ENCODE data around the gene PHF1. TPM values are rescaled to one million over a fixed set of nuclear protein-coding genes. Genes with fewer than 3 reads are reported as not detected.

PHF1 gene
- total and polyA plus RNA-seq, 2 of the 4 experiments (the other 2 are of a cell fraction) = 9.0 to 47.2 TPM

GRCh38 chr6:33405386-33405940 lies 5.4 kb upstream of the PHF1 start:
- ChIA-PET CTCF (no interaction called here), POLR2A (ENCODE audit: unreplicated experiment) (no interaction called here)
- H3K23ac ChIP-seq (ENCODE audit: low read depth, low read length) = no peak overlapping the region
- DNase-seq = no peak
- H3K4me3 ChIP-seq (ENCODE audit: insufficient read depth, low read depth, low read length) = no peak overlapping the region
- H2AK5ac ChIP-seq (ENCODE audit: low read depth, low read length) = no peak overlapping the region
- H2AFZ ChIP-seq (replicated peaks; ENCODE audit: low read length, poor library complexity) = peak overlapping the region; percentile 55
- intact Hi-C loops (cut with micrococcal nuclease) = no loop called here
- no peak for TF ChIP-seq RAD21 (IDR thresholded peaks at IDR 0.05; ENCODE audit: low read length)
- no peak for TF ChIP-seq MAZ (IDR thresholded peaks at IDR 0.05; ENCODE audit: borderline replicate concordance, low read depth, low read length)
- no peak for TF ChIP-seq RFX5 (IDR thresholded peaks at IDR 0.05; ENCODE audit: low read depth, low read length)
- TF ChIP-seq POLR2A (IDR thresholded peaks at IDR 0.05; ENCODE audit: low read depth, low read length) = no peak
- TF ChIP-seq NFE2L2 (IDR thresholded peaks at IDR 0.05; ENCODE audit: low read depth, low read length) = no peak
- TF ChIP-seq CEBPB (IDR thresholded peaks at IDR 0.05; ENCODE audit: low read depth, low read length) = no peak
- no peak for TF ChIP-seq BHLHE40 (IDR thresholded peaks at IDR 0.05; ENCODE audit: low read depth, low read length)
- TF ChIP-seq MAFK (IDR thresholded peaks at IDR 0.05; ENCODE audit: low read depth, low read length) = no peak
- TF ChIP-seq ELK1 (IDR thresholded peaks at IDR 0.05; ENCODE audit: borderline replicate concordance, low read depth, low read length) = no peak
- TF ChIP-seq RCOR1 (IDR thresholded peaks at IDR 0.05; ENCODE audit: insufficient replicate concordance, low read length) = no peak
- TF ChIP-seq MXI1 (IDR thresholded peaks at IDR 0.05; ENCODE audit: borderline replicate concordance, low read depth, low read length) = no peak
- TF ChIP-seq CTCF (conservative IDR thresholded peaks at IDR 0.05; ENCODE audit: low read depth, low read length) = no peak
- H2BK120ac ChIP-seq (ENCODE audit: low read depth, low read length) = no peak overlapping the region
- no peak overlapping the region for H4K8ac ChIP-seq (ENCODE audit: low read depth in 2 of 2, low read length in 2 of 2)
- H3K9me1 ChIP-seq (ENCODE audit: insufficient read depth, low read length) = no peaks in the 10 kb centered on the region
- dilution Hi-C loops (cut with HindIII; ENCODE audit: low sequenced_read_pairs, unreplicated experiment) = no loop called here
- H4K20me1 ChIP-seq (ENCODE audit: insufficient read depth, low read length) = no peaks in the 10 kb centered on the region; the same call in 1 of the 2 replicates
- no peak overlapping the region for H3K18ac ChIP-seq (ENCODE audit: low read depth, low read length)
- no peaks in the 10 kb centered on the region for H3K27me3 ChIP-seq (ENCODE audit: control insufficient read depth, insufficient read depth, low read length)
- H2BK20ac ChIP-seq (ENCODE audit: low read depth, low read length) = no peak overlapping the region
- H3K9ac ChIP-seq (ENCODE audit: low read depth, low read length) = no peak overlapping the region
- H3K56ac ChIP-seq (ENCODE audit: extremely low read depth, insufficient read depth, low read length) = no peak overlapping the region
- BruUV-seq (replicated peaks) = no TSS peak
- no peaks in the 10 kb centered on the region for H3K4me1 ChIP-seq (ENCODE audit: control insufficient read depth, insufficient read depth, low read length)
- H3K79me1 ChIP-seq (ENCODE audit: low read depth in 1 of 2, low read length in 2 of 2) = peaks cover 15 to 39% of the 10 kb centered on the region in 2 experiments; a peak in 3 of 4 replicates
- H4K5ac ChIP-seq (ENCODE audit: low read depth, low read length) = no peak overlapping the region
- no peak overlapping the region for H2BK5ac ChIP-seq (ENCODE audit: low read depth, low read length, poor library complexity, severe bottlenecking)
- in situ Hi-C loops (cut with MboI; ENCODE audit: low sequenced_read_pairs) = no loop called here
- H3K27ac ChIP-seq (ENCODE audit: insufficient read depth, low read length) = no peak overlapping the region
- 95% methylated on average over 9 of the region's 15 CpGs; no CpG with 5 or more reads in 1 of the 2 experiments for WGBS, 2 experiments (ENCODE audit: extremely low coverage in 2 of 2, insufficient read length in 1 of 2)
- H4K91ac ChIP-seq (ENCODE audit: insufficient read depth, low read depth, low read length) = no peak overlapping the region
- H2AK9ac ChIP-seq (replicated peaks; ENCODE audit: low read depth, low read length, poor library complexity) = peak overlapping the region; percentile 52
- H2BK15ac ChIP-seq (ENCODE audit: low read depth, low read length) = no peak overlapping the region
- no peaks in the 10 kb centered on the region for H3K9me3 ChIP-seq (ENCODE audit: control insufficient read depth, insufficient read depth, low read length)
- no peak overlapping the region for H3K14ac ChIP-seq (replicated peaks; ENCODE audit: low read depth, low read length)
- no peak overlapping the region for H3K4me2 ChIP-seq (ENCODE audit: low read depth, low read length)
- no peak overlapping the region for H3K4ac ChIP-seq (ENCODE audit: low read depth, low read length)
- ATAC-seq (ENCODE audit: low read depth) = no peak
- H3K36me3 ChIP-seq (ENCODE audit: control insufficient read depth, insufficient read depth, low read length) = peaks cover 21% of the 10 kb centered on the region
